Liver (tissue), 3 donors: ENCODE measurements around the gene GRIFIN.

Source experiments
- CTCF ChIP-seq: fragments of 150-350 bp; IDR thresholded peaks from 2 replicates; pipeline ENCODE4 v1.5.1; 2017; ENCODE audit warnings: improper control_type of control experiment, low read depth, low read length; ENCODE audit not compliant: missing input control
- EGR1 ChIP-seq, 2 donors: IDR thresholded peaks; 2 replicates each; pipeline ENCODE4 v1.6.1; 2016 to 2018; ENCODE audit warnings: antibody characterized with exemption in 2 of 2, low read depth in 2 of 2
- JUND ChIP-seq, 2 donors: IDR thresholded peaks; 2 replicates each; pipeline ENCODE4 v1.6.1; 2016; ENCODE audit warnings: antibody characterized with exemption in 2 of 2
- REST ChIP-seq: IDR thresholded peaks from 2 replicates; pipeline ENCODE4 v1.6.1; 2016; ENCODE audit warnings: antibody characterized with exemption, mild to moderate bottlenecking
- TAF1 ChIP-seq: conservative IDR thresholded peaks from 2 replicates; pipeline ENCODE4 v1.6.1; 2016; ENCODE audit warnings: antibody characterized with exemption, mild to moderate bottlenecking
- YY1 ChIP-seq: IDR thresholded peaks from 2 replicates; pipeline ENCODE4 v1.6.1; 2016; ENCODE audit warnings: antibody characterized with exemption, mild to moderate bottlenecking
- ZBTB33 ChIP-seq: IDR thresholded peaks from 2 replicates; pipeline ENCODE4 v1.6.1; 2016; ENCODE audit warnings: antibody characterized with exemption
- donor health status: healthy.
- donor health status: healthy.

DNA sequence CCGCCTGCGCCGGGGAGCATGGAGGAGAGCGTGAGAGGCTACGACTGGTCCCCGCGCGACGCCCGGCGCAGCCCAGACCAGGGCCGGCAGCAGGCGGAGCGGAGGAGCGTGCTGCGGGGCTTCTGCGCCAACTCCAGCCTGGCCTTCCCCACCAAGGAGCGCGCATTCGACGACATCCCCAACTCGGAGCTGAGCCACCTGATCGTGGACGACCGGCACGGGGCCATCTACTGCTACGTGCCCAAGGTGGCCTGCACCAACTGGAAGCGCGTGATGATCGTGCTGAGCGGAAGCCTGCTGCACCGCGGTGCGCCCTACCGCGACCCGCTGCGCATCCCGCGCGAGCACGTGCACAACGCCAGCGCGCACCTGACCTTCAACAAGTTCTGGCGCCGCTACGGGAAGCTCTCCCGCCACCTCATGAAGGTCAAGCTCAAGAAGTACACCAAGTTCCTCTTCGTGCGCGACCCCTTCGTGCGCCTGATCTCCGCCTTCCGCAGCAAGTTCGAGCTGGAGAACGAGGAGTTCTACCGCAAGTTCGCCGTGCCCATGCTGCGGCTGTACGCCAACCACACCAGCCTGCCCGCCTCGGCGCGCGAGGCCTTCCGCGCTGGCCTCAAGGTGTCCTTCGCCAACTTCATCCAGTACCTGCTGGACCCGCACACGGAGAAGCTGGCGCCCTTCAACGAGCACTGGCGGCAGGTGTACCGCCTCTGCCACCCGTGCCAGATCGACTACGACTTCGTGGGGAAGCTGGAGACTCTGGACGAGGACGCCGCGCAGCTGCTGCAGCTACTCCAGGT, 43.1 kb downstream of the GRIFIN start:
- TF ChIP-seq CTCF: no peak
- TF ChIP-seq YY1: no peak
- no peak for TF ChIP-seq JUND (IDR thresholded peaks at IDR 0.05)
- no peak for TF ChIP-seq EGR1 (IDR thresholded peaks at IDR 0.05; ENCODE audit: low read depth in 2 of 2)
- TF ChIP-seq REST: no peak
- TF ChIP-seq ZBTB33: no peak
- TF ChIP-seq TAF1: no peak
